ENCODE results near the gene PPT2.

The PPT2 gene

GRCh38 chr6:32153564-32154513 is at the start of gene PPT2:
Gene PPT2, plus strand, starts transcription at chr6:32154141. Its CDS starts 454 bp downstream, at chr6:32154595.
- peak; percentile 92 for DNase-seq (ENCODE audit: low spot score)

GRCh38 chr6:32105433-32105832 is 48.5 kb upstream of the PPT2 start:
- peak; percentile 69 for DNase-seq (ENCODE audit: low spot score)

GRCh38 chr6:32107406-32107805 is 46.5 kb upstream of the PPT2 start:
- no peak for DNase-seq (ENCODE audit: low spot score)

GRCh38 chr6:32108094-32108627 is 45.8 kb upstream of the PPT2 start:
- DNase-seq (ENCODE audit: low spot score): peak; percentile 65

GRCh38 chr6:32108727-32109113 is 45.2 kb upstream of the PPT2 start:
- DNase-seq (ENCODE audit: low spot score): no peak

GRCh38 chr6:32109114-32109764 is 44.7 kb upstream of the PPT2 start, which contains the start of gene TNXB:
Gene TNXB, minus strand, starts transcription at chr6:32109338. Its CDS starts 11,140 bp downstream, at chr6:32098198.
- no peak for DNase-seq (ENCODE audit: low spot score)

- no peak for DNase-seq (ENCODE audit: low spot score)
These were observed 44.2 kb upstream of the PPT2 start for GRCh38 chr6:32109765-32110160.

- DNase-seq (ENCODE audit: low spot score): no peak
These were observed 43.3 kb upstream of the PPT2 start for GRCh38 chr6:32110632-32111031.

- DNase-seq (ENCODE audit: low spot score): no peak
These were observed 42.4 kb upstream of the PPT2 start for GRCh38 chr6:32111424-32112066.

- DNase-seq (ENCODE audit: low spot score): no peak
These were observed 41.4 kb upstream of the PPT2 start for GRCh38 chr6:32112431-32112980.

- DNase-seq (ENCODE audit: low spot score): peak; percentile 90
These were observed 40.3 kb upstream of the PPT2 start for GRCh38 chr6:32113386-32114352.

- no peak for DNase-seq (ENCODE audit: low spot score)
These were observed 39.1 kb upstream of the PPT2 start for GRCh38 chr6:32114796-32115195.

- no peak for DNase-seq (ENCODE audit: low spot score)
These were observed 38.3 kb upstream of the PPT2 start for GRCh38 chr6:32115623-32116022.

GRCh38 chr6:32116674-32117073 is 37.3 kb upstream of the PPT2 start:
- DNase-seq (ENCODE audit: low spot score): no peak

- no peak for DNase-seq (ENCODE audit: low spot score)
These were observed 36.5 kb upstream of the PPT2 start for GRCh38 chr6:32117461-32117860.

- DNase-seq (ENCODE audit: low spot score): peak; percentile 81
These were observed 34.9 kb upstream of the PPT2 start for GRCh38 chr6:32118782-32119628.

GRCh38 chr6:32120573-32121059 is 33.3 kb upstream of the PPT2 start:
- no peak for DNase-seq (ENCODE audit: low spot score)

GRCh38 chr6:32123681-32124080 is 30.3 kb upstream of the PPT2 start:
- DNase-seq (ENCODE audit: low spot score): no peak

- no peak for DNase-seq (ENCODE audit: low spot score)
These were observed 27.1 kb upstream of the PPT2 start for GRCh38 chr6:32126880-32127279.

- DNase-seq (ENCODE audit: low spot score): no peak
These were observed 26.6 kb upstream of the PPT2 start for GRCh38 chr6:32127409-32127716.

Data from AG08396 (cell line).